HG03135 (cell line): ENCODE data around the gene EXOC6.

Experiments
- ATAC-seq: cut with Tn5 transposase; IDR thresholded peaks from one replicate; pipeline ENCODE4 v1.9.1; 2021; ENCODE audit warnings: mild to moderate bottlenecking, moderate library complexity; ENCODE audit not compliant: unreplicated experiment

Gene EXOC6

GRCh38 chr10:92832121-92832520 lies 16.2 kb upstream of the EXOC6 start:
- no peak for ATAC-seq

- no peak for ATAC-seq
These were observed 15.2 kb upstream of the EXOC6 start for GRCh38 chr10:92832998-92833650.

- ATAC-seq: no peak
These were observed 14.0 kb upstream of the EXOC6 start for GRCh38 chr10:92834331-92834730.

- ATAC-seq: no peak
These were observed 13.3 kb upstream of the EXOC6 start for GRCh38 chr10:92834986-92835385.

GRCh38 chr10:92837456-92837855 lies 10.9 kb upstream of the EXOC6 start:
- no peak for ATAC-seq

- no peak for ATAC-seq
These were observed 8.9 kb upstream of the EXOC6 start for GRCh38 chr10:92839191-92840085.

GRCh38 chr10:92844746-92845145 lies 3.6 kb upstream of the EXOC6 start:
- ATAC-seq: no peak

- ATAC-seq: no peak
These were observed 2.4 kb upstream of the EXOC6 start for GRCh38 chr10:92845921-92846320.

- ATAC-seq: no peak
These were observed 2.0 kb upstream of the EXOC6 start for GRCh38 chr10:92846344-92846743.

- no peak for ATAC-seq
These were observed 1.5 kb upstream of the EXOC6 start for GRCh38 chr10:92846854-92847201.

- no peak for ATAC-seq
These were observed 987 bp upstream of the EXOC6 start for GRCh38 chr10:92847202-92847864.

- ATAC-seq: no peak
These were observed 281 bp upstream of the EXOC6 start for GRCh38 chr10:92848037-92848440.

GRCh38 chr10:92849234-92849525 lies 860 bp downstream of the EXOC6 start:
- ATAC-seq: no peak

- no peak for ATAC-seq
These were observed 1.3 kb downstream of the EXOC6 start for GRCh38 chr10:92849576-92850090.

GRCh38 chr10:92850185-92850584 lies 1.9 kb downstream of the EXOC6 start:
- ATAC-seq: no peak

GRCh38 chr10:92851003-92851402 lies 2.7 kb downstream of the EXOC6 start:
- ATAC-seq: no peak

GRCh38 chr10:92855560-92855959 lies 7.2 kb downstream of the EXOC6 start:
- no peak for ATAC-seq

GRCh38 chr10:92857904-92858514 lies 9.7 kb downstream of the EXOC6 start:
- no peak for ATAC-seq

GRCh38 chr10:92867235-92867634 lies 18.9 kb downstream of the EXOC6 start:
- ATAC-seq: no peak

- ATAC-seq: no peak
These were observed 19.7 kb downstream of the EXOC6 start for GRCh38 chr10:92868036-92868435.

GRCh38 chr10:92868557-92868956 lies 20.2 kb downstream of the EXOC6 start:
- no peak for ATAC-seq
